Liver (tissue), 9 donors: Measurements from ENCODE around the gene FBXO24. TPM values are rescaled to one million over a fixed set of nuclear protein-coding genes. Genes with fewer than 3 reads are reported as not detected.

Experiments
- DNase-seq: peaks from one replicate; pipeline ENCODE4 v3.0.0-alpha.2; 2017; ENCODE audit warnings: low spot score
- H3K27ac ChIP-seq, 2 donors: one replicate each; pipeline ENCODE4 v1.7.0; 2013; ENCODE audit warnings: inconsistent platforms in 2 of 2, low read length in 2 of 2, control low read depth in 1 of 2, low read depth in 1 of 2, mild to moderate bottlenecking in 1 of 2
- H3K27me3 ChIP-seq, 4 donors: one replicate each; pipeline versions ENCODE4 v1.6.1 to v1.7.0; 2013; ENCODE audit warnings: low read length in 3 of 4, inconsistent platforms in 1 of 4, mild to moderate bottlenecking in 1 of 4, moderate library complexity in 1 of 4; ENCODE audit not compliant: control insufficient read depth in 4 of 4, insufficient read depth in 4 of 4
- H3K36me3 ChIP-seq, 4 donors: one replicate each; pipeline versions ENCODE4 v1.6.1 to v1.7.0; 2013; ENCODE audit warnings: low read length in 3 of 4, mild to moderate bottlenecking in 3 of 4, low read depth in 1 of 4, moderate library complexity in 1 of 4; ENCODE audit not compliant: control insufficient read depth in 4 of 4, insufficient read depth in 3 of 4
- H3K4me1 ChIP-seq, 4 donors: one replicate each; pipeline versions ENCODE4 v1.6.1 to v1.7.0; 2013; ENCODE audit warnings: low read length in 3 of 4, mild to moderate bottlenecking in 3 of 4, moderate library complexity in 1 of 4; ENCODE audit not compliant: control insufficient read depth in 4 of 4, insufficient read depth in 4 of 4
- H3K4me3 ChIP-seq, 3 donors: one replicate each; pipeline versions ENCODE4 v1.6.1 to v1.7.0; 2013; ENCODE audit warnings: low read length in 3 of 3, control low read depth in 1 of 3, low read depth in 1 of 3, mild to moderate bottlenecking in 1 of 3
- H3K9ac ChIP-seq, 2 donors: one replicate each; pipeline ENCODE4 v1.7.0; 2013; ENCODE audit warnings: low read length in 2 of 2, mild to moderate bottlenecking in 2 of 2, moderate library complexity in 2 of 2, control low read depth in 1 of 2, low read depth in 1 of 2
- H3K9me3 ChIP-seq, 4 donors: one replicate each; pipeline versions ENCODE4 v1.6.1 to v1.7.0; 2013; ENCODE audit warnings: low read length in 3 of 4; ENCODE audit not compliant: control insufficient read depth in 4 of 4
- EGR1 ChIP-seq, 2 donors: IDR thresholded peaks; 2 replicates each; pipeline ENCODE4 v1.6.1; 2016 to 2018; ENCODE audit warnings: antibody characterized with exemption in 2 of 2, low read depth in 2 of 2
- FOXA1 ChIP-seq: IDR thresholded peaks from 2 replicates; pipeline ENCODE4 v1.6.1; 2016; ENCODE audit warnings: antibody characterized with exemption
- FOXA2 ChIP-seq: IDR thresholded peaks from 2 replicates; pipeline ENCODE4 v1.6.1; 2016; ENCODE audit warnings: antibody characterized with exemption
- GABPA ChIP-seq, 2 donors: IDR thresholded peaks in 1 of 2; conservative IDR thresholded peaks in 1 of 2; 2 replicates each; pipeline ENCODE4 v1.6.1; 2016; ENCODE audit warnings: antibody characterized with exemption in 2 of 2, mild to moderate bottlenecking in 1 of 2, moderate library complexity in 1 of 2
- HNF4A ChIP-seq, 2 donors: conservative IDR thresholded peaks; 2 replicates each; pipeline ENCODE4 v1.6.1; 2016; ENCODE audit warnings: antibody characterized with exemption in 2 of 2, mild to moderate bottlenecking in 2 of 2
- HNF4G ChIP-seq: IDR thresholded peaks from 2 replicates; pipeline ENCODE4 v1.6.1; 2016; ENCODE audit warnings: antibody characterized with exemption
- JUND ChIP-seq, 2 donors: IDR thresholded peaks; 2 replicates each; pipeline ENCODE4 v1.6.1; 2016; ENCODE audit warnings: antibody characterized with exemption in 2 of 2
- NR2F2 ChIP-seq: IDR thresholded peaks from 2 replicates; pipeline ENCODE4 v1.6.1; 2016; ENCODE audit warnings: antibody characterized with exemption
- RAD21 ChIP-seq, 2 donors: IDR thresholded peaks; 2 replicates each; pipeline ENCODE4 v1.6.1; 2016; ENCODE audit warnings: antibody characterized with exemption in 2 of 2, mild to moderate bottlenecking in 2 of 2
- RXRA ChIP-seq, 2 donors: IDR thresholded peaks; 2 replicates each; pipeline ENCODE4 v1.6.1; 2017 to 2018; ENCODE audit warnings: antibody characterized with exemption in 2 of 2, mild to moderate bottlenecking in 1 of 2
- SP1 ChIP-seq: IDR thresholded peaks from 2 replicates; pipeline ENCODE4 v1.6.1; 2018; ENCODE audit warnings: antibody characterized with exemption, mild to moderate bottlenecking
- TAF1 ChIP-seq: conservative IDR thresholded peaks from 2 replicates; pipeline ENCODE4 v1.6.1; 2016; ENCODE audit warnings: antibody characterized with exemption, mild to moderate bottlenecking
- YY1 ChIP-seq: IDR thresholded peaks from 2 replicates; pipeline ENCODE4 v1.6.1; 2016; ENCODE audit warnings: antibody characterized with exemption, mild to moderate bottlenecking
- WGBS: extraction: QIAGEN DNeasy Blood & Tissue Kit; methylation state at CpG from one replicate; pipeline ENCODE4 v1.1.7; 2013; 5-methylcytosine and 5-hydroxymethylcytosine counted together
- polyA plus RNA-seq, 2 donors: library from polyadenylated mRNA; stranded (reverse) in 1 of 2; unstranded in 1 of 2; fragments of 200-250 nt in 1 of 2; fragments of >200 nt in 1 of 2; fragmentation: Nextera tagmentation in 1 of 2; extraction: Ambion mirVana in 1 of 2; gene quantifications; one replicate each; pipeline versions ENCODE4 v1.2.1 to v1.2.3, GENCODE V29; 2013 to 2015
- total RNA-seq, 2 donors: library from RNA; depleted of rRNA; stranded (reverse); fragments of >200 nt; gene quantifications; one replicate each; pipeline ENCODE4 v1.2.3, GENCODE V29; 2014
- TF ChIP-seq, protein P1 (sequence below): IDR thresholded peaks from 2 replicates; pipeline ENCODE4 v1.6.1; 2016; ENCODE audit warnings: antibody characterized with exemption, mild to moderate bottlenecking
- TF ChIP-seq, protein P2 (sequence below): fragments of 150-350 bp; IDR thresholded peaks from 2 replicates; pipeline ENCODE4 v1.5.1; 2017; ENCODE audit warnings: improper control_type of control experiment, low read depth, low read length; ENCODE audit not compliant: missing input control
- TF ChIP-seq, protein P3 (sequence below): IDR thresholded peaks from 2 replicates; pipeline ENCODE4 v1.6.1; 2016; ENCODE audit warnings: antibody characterized with exemption
- TF ChIP-seq, protein P4 (sequence below): IDR thresholded peaks from 2 replicates; pipeline ENCODE4 v1.6.1; 2016; ENCODE audit warnings: antibody characterized with exemption
- donor health status: healthy.
- donor health status: healthy.
- donor health status: healthy.
- donor health status: healthy.
- donor health status: healthy.

The FBXO24 gene
- total and polyA plus RNA-seq, 4 donors = 0.25 to 1.3 (median 0.50) TPM

DNA sequence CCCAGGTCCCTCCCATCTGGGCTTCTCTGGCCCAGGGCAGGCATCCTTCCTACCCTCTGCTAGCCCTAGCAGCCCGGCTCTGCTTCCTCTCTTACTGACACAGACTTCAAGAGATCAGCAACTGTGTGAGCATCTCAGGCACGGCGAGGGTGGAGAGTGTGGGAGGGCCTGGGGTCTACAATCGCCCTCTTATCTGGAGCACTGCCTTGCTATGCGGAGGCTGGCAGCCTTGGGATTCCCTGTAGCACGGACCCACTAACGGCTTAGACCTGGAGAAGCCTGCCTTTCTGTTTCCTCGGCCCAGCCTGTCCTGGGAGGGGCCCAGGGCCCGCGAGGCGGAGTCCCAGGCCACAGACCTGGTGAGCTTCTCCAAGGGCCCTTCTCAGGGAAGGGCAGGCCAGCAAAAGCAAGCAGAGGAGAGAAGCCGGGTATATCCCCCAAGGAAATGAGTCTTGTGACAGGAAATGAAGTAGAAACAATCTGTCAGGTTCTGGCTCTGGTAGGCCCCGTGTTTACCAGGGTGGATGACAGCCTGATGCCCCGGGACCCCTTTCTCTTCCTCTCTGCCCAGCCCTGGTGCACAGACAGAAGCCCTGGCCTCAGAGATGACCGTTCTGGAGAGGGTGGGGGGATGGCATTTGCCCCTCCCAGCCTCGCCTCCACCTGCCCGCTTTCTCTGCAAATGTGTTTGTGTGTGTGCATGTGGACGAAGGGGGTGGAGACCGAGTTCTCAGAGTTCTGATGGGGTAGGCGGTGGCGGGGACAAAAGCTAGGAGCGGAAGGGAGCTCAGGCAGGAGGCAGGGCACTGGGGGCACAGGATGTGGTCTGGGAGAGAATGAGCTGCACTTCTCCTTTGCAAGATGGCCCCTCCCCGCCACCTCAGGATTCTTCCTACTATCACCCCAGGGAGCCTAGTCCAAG is 2.7 kb upstream of the FBXO24 start (continued):
- TF ChIP-seq, protein P1, sequence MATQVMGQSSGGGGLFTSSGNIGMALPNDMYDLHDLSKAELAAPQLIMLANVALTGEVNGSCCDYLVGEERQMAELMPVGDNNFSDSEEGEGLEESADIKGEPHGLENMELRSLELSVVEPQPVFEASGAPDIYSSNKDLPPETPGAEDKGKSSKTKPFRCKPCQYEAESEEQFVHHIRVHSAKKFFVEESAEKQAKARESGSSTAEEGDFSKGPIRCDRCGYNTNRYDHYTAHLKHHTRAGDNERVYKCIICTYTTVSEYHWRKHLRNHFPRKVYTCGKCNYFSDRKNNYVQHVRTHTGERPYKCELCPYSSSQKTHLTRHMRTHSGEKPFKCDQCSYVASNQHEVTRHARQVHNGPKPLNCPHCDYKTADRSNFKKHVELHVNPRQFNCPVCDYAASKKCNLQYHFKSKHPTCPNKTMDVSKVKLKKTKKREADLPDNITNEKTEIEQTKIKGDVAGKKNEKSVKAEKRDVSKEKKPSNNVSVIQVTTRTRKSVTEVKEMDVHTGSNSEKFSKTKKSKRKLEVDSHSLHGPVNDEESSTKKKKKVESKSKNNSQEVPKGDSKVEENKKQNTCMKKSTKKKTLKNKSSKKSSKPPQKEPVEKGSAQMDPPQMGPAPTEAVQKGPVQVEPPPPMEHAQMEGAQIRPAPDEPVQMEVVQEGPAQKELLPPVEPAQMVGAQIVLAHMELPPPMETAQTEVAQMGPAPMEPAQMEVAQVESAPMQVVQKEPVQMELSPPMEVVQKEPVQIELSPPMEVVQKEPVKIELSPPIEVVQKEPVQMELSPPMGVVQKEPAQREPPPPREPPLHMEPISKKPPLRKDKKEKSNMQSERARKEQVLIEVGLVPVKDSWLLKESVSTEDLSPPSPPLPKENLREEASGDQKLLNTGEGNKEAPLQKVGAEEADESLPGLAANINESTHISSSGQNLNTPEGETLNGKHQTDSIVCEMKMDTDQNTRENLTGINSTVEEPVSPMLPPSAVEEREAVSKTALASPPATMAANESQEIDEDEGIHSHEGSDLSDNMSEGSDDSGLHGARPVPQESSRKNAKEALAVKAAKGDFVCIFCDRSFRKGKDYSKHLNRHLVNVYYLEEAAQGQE = no peak
- TF ChIP-seq JUND (IDR thresholded peaks at IDR 0.05) = no peak
- no peak for TF ChIP-seq HNF4A (conservative IDR thresholded peaks at IDR 0.05)
- TF ChIP-seq FOXA2 = no peak
- TF ChIP-seq RXRA (IDR thresholded peaks at IDR 0.05) = no peak
- no peak for TF ChIP-seq RAD21 (IDR thresholded peaks at IDR 0.05)
- no peak for TF ChIP-seq TAF1
- TF ChIP-seq NR2F2 = no peak

DNA sequence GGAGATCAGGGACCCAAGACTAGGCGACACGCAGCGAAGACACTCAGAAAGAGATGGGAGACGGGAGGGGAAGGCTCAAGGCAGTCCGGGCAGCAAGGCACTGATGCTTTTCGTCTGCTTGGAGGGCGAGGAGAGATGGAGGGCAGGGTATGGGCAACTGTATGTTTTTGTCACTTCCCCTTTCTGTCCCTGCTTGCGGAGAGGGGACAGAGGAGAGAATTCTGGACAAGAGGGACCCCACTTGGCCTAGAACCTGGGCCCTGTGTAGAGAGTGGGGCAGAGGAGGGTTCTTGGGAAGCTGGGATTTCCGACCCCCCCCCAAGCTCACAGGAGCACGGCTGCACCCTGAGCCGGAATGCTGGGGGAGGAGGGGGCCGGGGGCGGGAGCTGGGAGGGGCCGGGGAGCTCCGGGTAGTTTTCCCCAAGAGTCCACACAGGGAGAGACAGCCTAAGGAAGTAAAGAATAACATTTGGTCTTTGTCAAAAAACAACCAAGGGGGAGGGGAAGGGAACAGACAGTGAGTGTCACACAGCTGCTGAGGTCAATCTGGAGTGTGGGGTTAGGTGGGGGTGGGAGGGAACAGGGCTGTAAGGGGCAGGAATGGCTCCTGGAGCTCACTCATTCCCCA is 2.0 kb upstream of the FBXO24 start:
- no peak for TF ChIP-seq EGR1 (IDR thresholded peaks at IDR 0.05; ENCODE audit: low read depth in 2 of 2)
- no peak for TF ChIP-seq GABPA (IDR thresholded peaks at IDR 0.05 in 1 of 2, conservative IDR thresholded peaks at IDR 0.05 in 1 of 2)
- no peak for TF ChIP-seq RXRA (IDR thresholded peaks at IDR 0.05)
- TF ChIP-seq, protein P2, sequence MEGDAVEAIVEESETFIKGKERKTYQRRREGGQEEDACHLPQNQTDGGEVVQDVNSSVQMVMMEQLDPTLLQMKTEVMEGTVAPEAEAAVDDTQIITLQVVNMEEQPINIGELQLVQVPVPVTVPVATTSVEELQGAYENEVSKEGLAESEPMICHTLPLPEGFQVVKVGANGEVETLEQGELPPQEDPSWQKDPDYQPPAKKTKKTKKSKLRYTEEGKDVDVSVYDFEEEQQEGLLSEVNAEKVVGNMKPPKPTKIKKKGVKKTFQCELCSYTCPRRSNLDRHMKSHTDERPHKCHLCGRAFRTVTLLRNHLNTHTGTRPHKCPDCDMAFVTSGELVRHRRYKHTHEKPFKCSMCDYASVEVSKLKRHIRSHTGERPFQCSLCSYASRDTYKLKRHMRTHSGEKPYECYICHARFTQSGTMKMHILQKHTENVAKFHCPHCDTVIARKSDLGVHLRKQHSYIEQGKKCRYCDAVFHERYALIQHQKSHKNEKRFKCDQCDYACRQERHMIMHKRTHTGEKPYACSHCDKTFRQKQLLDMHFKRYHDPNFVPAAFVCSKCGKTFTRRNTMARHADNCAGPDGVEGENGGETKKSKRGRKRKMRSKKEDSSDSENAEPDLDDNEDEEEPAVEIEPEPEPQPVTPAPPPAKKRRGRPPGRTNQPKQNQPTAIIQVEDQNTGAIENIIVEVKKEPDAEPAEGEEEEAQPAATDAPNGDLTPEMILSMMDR = no peak
- TF ChIP-seq, protein P3, sequence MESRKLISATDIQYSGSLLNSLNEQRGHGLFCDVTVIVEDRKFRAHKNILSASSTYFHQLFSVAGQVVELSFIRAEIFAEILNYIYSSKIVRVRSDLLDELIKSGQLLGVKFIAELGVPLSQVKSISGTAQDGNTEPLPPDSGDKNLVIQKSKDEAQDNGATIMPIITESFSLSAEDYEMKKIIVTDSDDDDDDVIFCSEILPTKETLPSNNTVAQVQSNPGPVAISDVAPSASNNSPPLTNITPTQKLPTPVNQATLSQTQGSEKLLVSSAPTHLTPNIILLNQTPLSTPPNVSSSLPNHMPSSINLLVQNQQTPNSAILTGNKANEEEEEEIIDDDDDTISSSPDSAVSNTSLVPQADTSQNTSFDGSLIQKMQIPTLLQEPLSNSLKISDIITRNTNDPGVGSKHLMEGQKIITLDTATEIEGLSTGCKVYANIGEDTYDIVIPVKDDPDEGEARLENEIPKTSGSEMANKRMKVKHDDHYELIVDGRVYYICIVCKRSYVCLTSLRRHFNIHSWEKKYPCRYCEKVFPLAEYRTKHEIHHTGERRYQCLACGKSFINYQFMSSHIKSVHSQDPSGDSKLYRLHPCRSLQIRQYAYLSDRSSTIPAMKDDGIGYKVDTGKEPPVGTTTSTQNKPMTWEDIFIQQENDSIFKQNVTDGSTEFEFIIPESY = no peak
- TF ChIP-seq FOXA1 = no peak
- no peak for TF ChIP-seq SP1
- TF ChIP-seq, protein P1 = no peak
- TF ChIP-seq HNF4G = no peak
- no peak for TF ChIP-seq YY1
- TF ChIP-seq, protein P4, sequence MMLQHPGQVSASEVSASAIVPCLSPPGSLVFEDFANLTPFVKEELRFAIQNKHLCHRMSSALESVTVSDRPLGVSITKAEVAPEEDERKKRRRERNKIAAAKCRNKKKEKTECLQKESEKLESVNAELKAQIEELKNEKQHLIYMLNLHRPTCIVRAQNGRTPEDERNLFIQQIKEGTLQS = no peak
- no peak for TF ChIP-seq NR2F2
- Histone ChIP-seq H3K4me1 (peaks cover 2 to 38% (median 23%) of the 10 kb centered on the region in 4 donors), H3K27ac (peak overlapping the region; percentile 97 to 98), H3K36me3 (peaks cover 11 to 30% (median 16%) of the 10 kb centered on the region in 4 donors), H3K9me3 (no peaks in the 10 kb centered on the region), H3K27me3 (no peaks in the 10 kb centered on the region), H3K4me3 (peak overlapping the region in 2 of 3 donors; percentile 77 to 94), H3K9ac (peak overlapping the region; percentile 21 to 63)
- DNase-seq = no peak
- 59% methylated on average over 15 of the region's 15 CpGs for WGBS
